ENCODE results near the gene ARID4A. TPM values are rescaled to one million over a fixed set of nuclear protein-coding genes. Genes with fewer than 3 reads are reported as not detected.

The ARID4A gene
- total RNA-seq, 3 donors from 2014 or later = 24.6 to 33.1 (median 28.0) TPM

GRCh38 chr14:58275527-58276190 is 22.7 kb upstream of the ARID4A start:
- Histone ChIP-seq H3K4me1 (peaks cover 0 to 4% of the 10 kb centered on the region in 2 donors), H3K27ac (no peak overlapping the region), H3K9me3 (no peaks in the 10 kb centered on the region), H3K4me3 (no peak overlapping the region), H3K36me3 (no peaks in the 10 kb centered on the region), H3K27me3 (no peaks in the 10 kb centered on the region)
- intact Hi-C loops (cut with DNase I; ENCODE audit: low total_unique reads) = no loop called here
- TF ChIP-seq CTCF (IDR thresholded peaks at IDR 0.05) = no peak
- TF ChIP-seq POLR2AphosphoS5 (IDR thresholded peaks at IDR 0.05) = no peak
- TF ChIP-seq POLR2A (IDR thresholded peaks at IDR 0.05) = no peak
- DNase-seq (ENCODE audit: low spot score in 2 of 2) = no peak

- Histone ChIP-seq H3K27ac (no peak overlapping the region), H3K4me1 (peaks cover 0 to 8% of the 10 kb centered on the region in 2 donors)
Observed at GRCh38 chr14:58276208-58276607, 22.1 kb upstream of the ARID4A start.

DNA sequence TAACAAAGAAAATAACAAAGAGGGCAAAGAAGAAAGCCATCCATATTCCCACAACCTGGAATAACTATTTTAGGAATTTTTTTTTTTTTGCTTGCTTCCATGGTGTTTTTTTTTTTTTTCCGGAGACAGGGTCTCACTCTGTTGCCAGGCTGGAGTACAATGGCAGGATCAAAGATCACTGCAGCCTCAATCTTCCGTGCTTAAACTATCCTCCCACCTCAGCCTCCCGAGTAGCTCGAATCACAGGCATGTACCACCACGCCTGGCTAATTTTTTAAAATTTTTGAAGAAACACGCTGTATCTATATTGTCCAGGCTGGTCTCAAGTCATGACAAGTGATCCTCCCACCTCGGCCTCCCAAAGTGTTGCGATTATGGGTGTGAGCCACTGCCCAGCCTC is 20.2 kb upstream of the ARID4A start:
- TF ChIP-seq POLR2AphosphoS5 (IDR thresholded peaks at IDR 0.05) = no peak
- TF ChIP-seq POLR2A (IDR thresholded peaks at IDR 0.05) = no peak
- TF ChIP-seq CTCF (IDR thresholded peaks at IDR 0.05) = no peak
- H3K9me3 ChIP-seq = no peaks in the 10 kb centered on the region
- no peak for DNase-seq (ENCODE audit: low spot score in 2 of 2)
- H3K27me3 ChIP-seq = no peaks in the 10 kb centered on the region
- H3K27ac ChIP-seq = no peak overlapping the region
- H3K36me3 ChIP-seq = no peaks in the 10 kb centered on the region
- peaks cover 0 to 16% of the 10 kb centered on the region in 2 donors for H3K4me1 ChIP-seq
- no peak overlapping the region for H3K4me3 ChIP-seq
- intact Hi-C loops (cut with DNase I; ENCODE audit: low total_unique reads) = no loop called here

More at GRCh38 chr14:58276208-58276607, 22.1 kb upstream of the ARID4A start:
- DNase-seq (ENCODE audit: low spot score in 2 of 2) = no peak
- H3K27me3 ChIP-seq = no peaks in the 10 kb centered on the region
- H3K4me3 ChIP-seq = no peak overlapping the region
- intact Hi-C loops (cut with DNase I; ENCODE audit: low total_unique reads) = no loop called here
- TF ChIP-seq POLR2AphosphoS5 (IDR thresholded peaks at IDR 0.05) (no peak), POLR2A (IDR thresholded peaks at IDR 0.05) (no peak), CTCF (IDR thresholded peaks at IDR 0.05) (no peak)
- no peaks in the 10 kb centered on the region for H3K36me3 ChIP-seq
- H3K9me3 ChIP-seq = no peaks in the 10 kb centered on the region

- no peaks in the 10 kb centered on the region for H3K36me3 ChIP-seq
- H3K4me3 ChIP-seq = peak overlapping the region in 2 of 3 donors; percentile 9 to 17
- DNase-seq (ENCODE audit: low spot score in 2 of 2) = no peak
- H3K27ac ChIP-seq = peak overlapping the region; percentile 65 to 88
- TF ChIP-seq POLR2AphosphoS5 (IDR thresholded peaks at IDR 0.05) = no peak
- no peaks in the 10 kb centered on the region for H3K27me3 ChIP-seq
- peaks cover 0 to 16% of the 10 kb centered on the region in 2 donors for H3K4me1 ChIP-seq
- no peaks in the 10 kb centered on the region for H3K9me3 ChIP-seq
- intact Hi-C loops (cut with DNase I; ENCODE audit: low total_unique reads) = no loop called here
Observed at GRCh38 chr14:58280954-58281787, 17.2 kb upstream of the ARID4A start.

DNA sequence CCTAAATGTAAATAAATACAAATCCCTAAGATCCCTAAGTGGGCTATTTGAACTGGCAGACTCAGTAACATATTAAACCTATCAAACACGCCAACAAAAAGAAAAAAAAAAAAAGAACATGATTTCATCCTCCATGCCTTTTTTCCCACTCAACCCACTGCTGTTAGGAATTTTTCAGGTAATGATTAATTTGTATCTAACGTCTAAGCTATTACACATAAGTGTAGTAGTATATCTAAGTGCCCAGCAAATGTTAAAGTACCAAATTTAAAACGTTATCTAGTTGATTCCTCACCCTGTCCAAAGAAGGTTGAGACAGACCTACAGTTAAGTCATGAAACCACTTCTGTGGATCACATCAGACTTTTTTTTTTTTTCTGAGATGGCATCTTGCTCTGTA is 16.4 kb upstream of the ARID4A start:
- TF ChIP-seq POLR2A (IDR thresholded peaks at IDR 0.05) (no peak), POLR2AphosphoS5 (IDR thresholded peaks at IDR 0.05) (no peak), CTCF (IDR thresholded peaks at IDR 0.05) (no peak)
- DNase-seq (ENCODE audit: low spot score in 2 of 2) = no peak
- Histone ChIP-seq H3K9me3 (no peaks in the 10 kb centered on the region), H3K4me3 (no peak overlapping the region), H3K36me3 (no peaks in the 10 kb centered on the region), H3K27ac (peak overlapping the region; percentile 65 to 88), H3K4me1 (peaks cover 0 to 16% of the 10 kb centered on the region in 2 donors), H3K27me3 (no peaks in the 10 kb centered on the region)
- intact Hi-C loops (cut with DNase I; ENCODE audit: low total_unique reads) = no loop called here

All from breast epithelium (tissue), 4 donors.